ENCODE measurements around the gene USPL1.

Gene USPL1

GRCh38 chr13:30697177-30697953 lies 79.6 kb downstream of the USPL1 start:
- no peak for DNase-seq (ENCODE audit: low spot score)

- DNase-seq (ENCODE audit: low spot score), result no peak
These were observed 80.3 kb downstream of the USPL1 start for GRCh38 chr13:30697996-30698401.

GRCh38 chr13:30698488-30699005 lies 80.8 kb downstream of the USPL1 start:
- DNase-seq (ENCODE audit: low spot score), result no peak

GRCh38 chr13:30700364-30700763 lies 82.6 kb downstream of the USPL1 start:
- no peak for DNase-seq (ENCODE audit: low spot score)

GRCh38 chr13:30702006-30702405 lies 84.3 kb downstream of the USPL1 start:
- no peak for DNase-seq (ENCODE audit: low spot score)

GRCh38 chr13:30704596-30704995 lies 86.9 kb downstream of the USPL1 start:
- DNase-seq (ENCODE audit: low spot score), result no peak

GRCh38 chr13:30705680-30706079 lies 88.0 kb downstream of the USPL1 start:
- DNase-seq (ENCODE audit: low spot score), result no peak

- no peak for DNase-seq (ENCODE audit: low spot score)
These were observed 90.8 kb downstream of the USPL1 start for GRCh38 chr13:30708541-30708940.

Measured in pons (tissue), 1 donor.